Activated naive CD4-positive, alpha-beta T cell (primary cell): Measurements from ENCODE around the gene CASZ1.

Experiments
- DNase-seq, 4 experiments: peaks; one replicate each; lab custom pipeline; 2025; lab: John Stamatoyannopoulos, UW

CASZ1 gene

GRCh38 chr1:10656431-10656830 lies 140.0 kb downstream of the CASZ1 start:
- DNase-seq: no peak

GRCh38 chr1:10655002-10655401 lies 141.4 kb downstream of the CASZ1 start:
- no peak for DNase-seq

GRCh38 chr1:10653370-10654125 lies 142.9 kb downstream of the CASZ1 start:
- no peak for DNase-seq

- DNase-seq: no peak
Measured at GRCh38 chr1:10652626-10653025, 143.8 kb downstream of the CASZ1 start.

- DNase-seq: no peak
Measured at GRCh38 chr1:10651793-10652192, 144.7 kb downstream of the CASZ1 start.

GRCh38 chr1:10651389-10651766 lies 145.1 kb downstream of the CASZ1 start:
- DNase-seq: no peak

GRCh38 chr1:10650556-10651388 lies 145.7 kb downstream of the CASZ1 start:
- DNase-seq: no peak

- DNase-seq: no peak
Measured at GRCh38 chr1:10649517-10650201, 146.8 kb downstream of the CASZ1 start.

- no peak for DNase-seq
Measured at GRCh38 chr1:10648689-10649516, 147.5 kb downstream of the CASZ1 start.

- DNase-seq: no peak
Measured at GRCh38 chr1:10647414-10648170, 148.9 kb downstream of the CASZ1 start.

- DNase-seq: no peak
Measured at GRCh38 chr1:10646347-10646861, 150.0 kb downstream of the CASZ1 start.

- no peak for DNase-seq
Measured at GRCh38 chr1:10644307-10645128, 151.9 kb downstream of the CASZ1 start.

GRCh38 chr1:10643607-10644306 lies 152.7 kb downstream of the CASZ1 start:
- DNase-seq: no peak

GRCh38 chr1:10642403-10643080 lies 153.9 kb downstream of the CASZ1 start:
- DNase-seq: no peak

- DNase-seq: no peak
Measured at GRCh38 chr1:10641976-10642375, 154.5 kb downstream of the CASZ1 start.

- DNase-seq: no peak
Measured at GRCh38 chr1:10640843-10641553, 155.4 kb downstream of the CASZ1 start.

- no peak for DNase-seq
Measured at GRCh38 chr1:10639775-10640578, 156.5 kb downstream of the CASZ1 start.
